Measurements from ENCODE around the gene PHLDA3.

Gene PHLDA3

DNA sequence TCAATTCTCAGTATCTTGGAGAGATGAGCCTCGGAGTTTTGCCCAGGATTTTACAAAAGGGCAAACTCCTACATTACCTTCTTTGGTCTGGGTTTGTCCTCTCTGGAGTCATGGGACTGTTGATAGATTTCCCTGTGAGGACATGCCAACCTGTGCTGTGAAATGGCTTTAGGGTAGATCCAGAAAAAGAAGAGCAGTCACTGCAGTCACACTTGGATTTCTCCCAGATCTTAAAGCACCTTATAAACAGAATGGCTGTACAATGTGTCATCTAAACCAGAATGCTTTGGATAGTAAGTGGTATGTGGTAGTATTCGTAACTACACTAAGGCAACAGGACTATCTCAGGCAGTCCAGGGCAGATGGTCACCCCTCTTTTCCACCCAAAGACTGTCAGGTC is 39.8 kb upstream of the PHLDA3 start:
- ATAC-seq (replicated peaks) (no peak), DNase-seq (no peak)
- Mint-ChIP-seq H3K27me3 (no peaks in the 10 kb centered on the region), H3K36me3 (ENCODE audit: insufficient read depth) (peaks cover 7% of the 10 kb centered on the region), H3K4me1 (ENCODE audit: low read depth in 2 of 2) (peaks cover 27% of the 10 kb centered on the region in 2 donors), H3K4me3 (no peak overlapping the region), H3K9me3 (no peaks in the 10 kb centered on the region), H3K27ac (no peak overlapping the region)

DNA sequence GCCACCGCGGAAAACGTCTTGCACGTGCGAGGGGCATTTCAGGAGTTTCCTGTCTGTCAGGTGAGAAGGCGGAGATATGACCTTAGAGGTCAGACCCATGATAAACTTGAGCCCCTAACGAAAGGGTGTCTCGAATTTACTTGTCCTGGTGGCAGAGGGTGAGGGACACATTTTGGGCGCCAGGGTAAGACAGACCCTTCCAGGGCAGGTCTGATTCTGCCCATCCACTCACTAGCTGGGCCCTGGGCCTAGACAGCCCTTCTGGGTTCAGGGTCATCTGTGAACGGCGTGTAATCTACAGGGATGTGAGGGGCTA is 38.3 kb upstream of the PHLDA3 start:
- no peaks in the 10 kb centered on the region for H3K9me3 Mint-ChIP-seq
- ATAC-seq (replicated peaks): no peak
- H3K27me3 Mint-ChIP-seq: no peaks in the 10 kb centered on the region
- H3K4me1 Mint-ChIP-seq (ENCODE audit: low read depth in 2 of 2): peaks cover 30 to 34% of the 10 kb centered on the region in 2 donors
- H3K4me3 Mint-ChIP-seq: peak overlapping the region; percentile 89 to 90
- H3K36me3 Mint-ChIP-seq (ENCODE audit: insufficient read depth): peaks cover 12% of the 10 kb centered on the region
- DNase-seq: no peak
- H3K27ac Mint-ChIP-seq: peak overlapping the region; percentile 91 to 92

- H3K27ac Mint-ChIP-seq: peak within 1 kb of the TSS; percentile 91 to 92
- H3K4me1 Mint-ChIP-seq (ENCODE audit: low read depth in 2 of 2): peaks cover 30 to 37% of the 10 kb centered on the region in 2 donors
- no peaks in the 10 kb centered on the region for H3K9me3 Mint-ChIP-seq
- H3K27me3 Mint-ChIP-seq: no peaks in the 10 kb centered on the region
- peak; percentile 59 to 70 (median 62) for DNase-seq
- peak within 1 kb of the TSS; percentile 89 to 90 for H3K4me3 Mint-ChIP-seq
- H3K36me3 Mint-ChIP-seq (ENCODE audit: insufficient read depth): peaks cover 12% of the 10 kb centered on the region
- peak; percentile 94 for ATAC-seq (replicated peaks)
Measured at GRCh38 chr1:201506557-201507359, 37.8 kb upstream of the PHLDA3 start, which contains the start of gene CSRP1. Gene CSRP1 (minus strand): TSS chr1:201507123. CDS start chr1:201496303, 10,820 bp downstream.

- Mint-ChIP-seq H3K4me1 (ENCODE audit: low read depth in 2 of 2) (peaks cover 30 to 37% of the 10 kb centered on the region in 2 donors), H3K27ac (peak overlapping the region; percentile 91 to 92), H3K9me3 (no peaks in the 10 kb centered on the region), H3K4me3 (peak overlapping the region; percentile 89 to 90), H3K27me3 (no peaks in the 10 kb centered on the region), H3K36me3 (ENCODE audit: insufficient read depth) (peaks cover 12% of the 10 kb centered on the region)
- ATAC-seq (replicated peaks) (no peak), DNase-seq (no peak)
Measured at GRCh38 chr1:201506092-201506491, 37.1 kb upstream of the PHLDA3 start.

DNA sequence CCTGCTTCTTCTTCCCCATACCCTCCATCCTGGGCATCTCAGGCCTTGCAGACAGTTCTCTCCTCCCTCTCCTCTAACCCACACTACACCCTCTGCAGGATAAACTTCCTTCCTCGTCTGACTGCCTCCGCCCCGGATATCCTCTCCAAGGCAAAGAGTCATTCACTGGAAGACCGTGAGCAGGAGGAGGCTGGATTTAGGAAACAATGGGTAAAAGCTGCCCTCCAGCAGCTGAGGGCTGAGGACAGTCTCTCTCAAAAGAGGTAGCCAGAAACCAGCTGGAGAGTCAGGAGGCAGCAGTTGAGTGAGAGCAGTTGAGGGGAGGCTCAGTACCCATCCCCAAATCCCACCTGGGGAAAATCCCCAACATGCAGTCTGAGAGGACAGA is 36.5 kb upstream of the PHLDA3 start:
- Mint-ChIP-seq H3K36me3 (ENCODE audit: insufficient read depth) (peaks cover 12% of the 10 kb centered on the region), H3K4me1 (ENCODE audit: low read depth in 2 of 2) (peaks cover 30 to 37% of the 10 kb centered on the region in 2 donors), H3K4me3 (peak overlapping the region; percentile 89 to 90), H3K27me3 (no peaks in the 10 kb centered on the region), H3K27ac (peak overlapping the region in 1 of 2 donors; percentile 92), H3K9me3 (no peaks in the 10 kb centered on the region)
- ATAC-seq (replicated peaks) (no peak), DNase-seq (no peak)

DNA sequence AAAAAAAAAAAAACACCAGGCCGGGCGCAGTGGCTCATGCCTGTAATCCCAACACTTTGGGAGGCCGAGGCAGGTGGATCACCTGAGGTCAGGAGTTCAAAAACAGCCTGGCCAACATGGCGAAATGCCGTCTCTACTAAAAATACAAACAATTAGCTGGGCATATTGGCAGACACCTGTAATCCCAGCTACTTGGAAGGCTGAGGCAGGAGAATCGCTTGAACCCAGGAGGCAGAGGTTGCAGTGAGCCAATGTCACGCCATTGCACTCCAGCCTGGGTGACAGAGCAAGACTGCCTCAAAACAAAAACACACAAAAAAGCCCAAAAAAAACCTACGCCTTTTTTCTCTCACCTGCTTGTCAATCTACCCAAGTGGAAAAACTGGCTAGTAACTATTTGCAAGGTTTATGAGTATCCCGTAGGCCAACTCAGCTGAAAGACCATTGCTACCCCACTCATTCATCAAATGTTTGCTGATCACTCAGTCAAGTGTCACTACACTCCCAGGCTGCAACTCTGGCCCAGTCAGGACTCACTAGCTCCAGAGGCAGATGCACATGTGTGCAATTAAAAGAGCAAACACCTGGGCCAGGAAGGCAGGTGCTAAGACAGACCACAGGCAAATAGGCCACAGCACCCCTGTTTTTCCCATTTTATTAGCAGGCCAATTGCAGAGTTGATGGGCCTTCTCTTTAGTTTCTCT is 36.0 kb upstream of the PHLDA3 start:
- H3K4me1 Mint-ChIP-seq (ENCODE audit: low read depth in 2 of 2): peaks cover 30 to 37% of the 10 kb centered on the region in 2 donors
- H3K36me3 Mint-ChIP-seq (ENCODE audit: insufficient read depth): peaks cover 12% of the 10 kb centered on the region
- H3K4me3 Mint-ChIP-seq: peak overlapping the region; percentile 89 to 90
- H3K27ac Mint-ChIP-seq: peak overlapping the region in 1 of 2 donors; percentile 92
- H3K9me3 Mint-ChIP-seq: no peaks in the 10 kb centered on the region
- DNase-seq (no peak), ATAC-seq (replicated peaks) (no peak)
- no peaks in the 10 kb centered on the region for H3K27me3 Mint-ChIP-seq

- Mint-ChIP-seq H3K27ac (no peak overlapping the region), H3K9me3 (no peaks in the 10 kb centered on the region), H3K36me3 (ENCODE audit: insufficient read depth) (peaks cover 12% of the 10 kb centered on the region), H3K4me1 (ENCODE audit: low read depth in 2 of 2) (peaks cover 34 to 37% of the 10 kb centered on the region in 2 donors), H3K4me3 (no peak overlapping the region), H3K27me3 (no peaks in the 10 kb centered on the region)
- no peak for ATAC-seq (replicated peaks)
- no peak for DNase-seq
Measured at GRCh38 chr1:201504179-201504631, 35.2 kb upstream of the PHLDA3 start.

DNA sequence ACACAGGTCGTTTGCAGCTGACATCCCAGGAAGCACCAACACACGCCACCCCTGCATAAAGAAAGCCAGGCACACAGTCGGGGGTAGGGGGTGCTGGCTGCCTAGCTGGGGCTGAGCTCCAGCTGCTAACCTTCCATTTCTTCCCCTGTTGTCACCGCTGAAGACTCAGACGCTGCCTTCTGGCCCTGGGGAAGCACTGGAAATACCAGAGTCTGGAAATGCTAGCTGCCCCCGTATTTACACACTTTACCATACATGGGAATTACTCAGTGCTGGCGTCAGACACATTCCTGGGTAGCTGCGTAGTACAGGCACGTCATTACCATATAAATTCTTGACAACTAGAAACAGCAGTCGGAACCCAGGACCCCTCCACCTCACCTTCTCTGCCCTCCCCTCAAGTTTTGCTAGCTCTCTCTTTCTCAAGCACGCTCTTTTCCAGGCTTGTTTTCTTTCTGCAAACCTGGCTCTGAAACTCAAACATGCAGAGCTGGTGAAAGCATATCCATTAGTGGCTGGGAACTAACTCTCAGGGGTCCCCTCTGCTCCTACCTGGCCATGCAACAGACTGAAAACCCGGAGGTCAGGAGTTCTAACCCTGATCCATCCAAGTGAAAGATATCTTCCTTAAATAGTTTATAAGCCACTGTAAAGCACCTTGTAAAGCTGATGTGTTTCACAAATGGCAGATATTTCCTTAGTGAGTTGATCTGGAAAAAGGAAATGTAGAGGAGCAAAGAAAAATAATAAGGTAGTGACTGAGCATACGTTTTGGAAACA is 34.6 kb upstream of the PHLDA3 start:
- Mint-ChIP-seq H3K4me3 (no peak overlapping the region), H3K36me3 (ENCODE audit: insufficient read depth) (peaks cover 12% of the 10 kb centered on the region), H3K9me3 (no peaks in the 10 kb centered on the region), H3K27me3 (no peaks in the 10 kb centered on the region), H3K4me1 (ENCODE audit: low read depth in 2 of 2) (peaks cover 34 to 37% of the 10 kb centered on the region in 2 donors), H3K27ac (no peak overlapping the region)
- DNase-seq: no peak
- ATAC-seq (replicated peaks): no peak

- peaks cover 16% of the 10 kb centered on the region for H3K36me3 Mint-ChIP-seq (ENCODE audit: insufficient read depth)
- ATAC-seq (replicated peaks) (no peak), DNase-seq (no peak)
- H3K4me3 Mint-ChIP-seq: no peak overlapping the region
- H3K9me3 Mint-ChIP-seq: no peaks in the 10 kb centered on the region
- no peaks in the 10 kb centered on the region for H3K27me3 Mint-ChIP-seq
- peaks cover 27 to 38% of the 10 kb centered on the region in 2 donors for H3K4me1 Mint-ChIP-seq (ENCODE audit: low read depth in 2 of 2)
- H3K27ac Mint-ChIP-seq: peak overlapping the region in 1 of 2 donors; percentile 56
Measured at GRCh38 chr1:201502511-201502857, 33.5 kb upstream of the PHLDA3 start.

- ATAC-seq (replicated peaks) (no peak), DNase-seq (no peak)
- peaks cover 25 to 35% of the 10 kb centered on the region in 2 donors for H3K4me1 Mint-ChIP-seq (ENCODE audit: low read depth in 2 of 2)
- H3K9me3 Mint-ChIP-seq: no peaks in the 10 kb centered on the region
- H3K36me3 Mint-ChIP-seq (ENCODE audit: insufficient read depth): peaks cover 16% of the 10 kb centered on the region
- H3K27ac Mint-ChIP-seq: peak overlapping the region in 1 of 2 donors; percentile 56
- H3K27me3 Mint-ChIP-seq: no peaks in the 10 kb centered on the region
- no peak overlapping the region for H3K4me3 Mint-ChIP-seq
Measured at GRCh38 chr1:201501812-201502510, 33.0 kb upstream of the PHLDA3 start.

DNA sequence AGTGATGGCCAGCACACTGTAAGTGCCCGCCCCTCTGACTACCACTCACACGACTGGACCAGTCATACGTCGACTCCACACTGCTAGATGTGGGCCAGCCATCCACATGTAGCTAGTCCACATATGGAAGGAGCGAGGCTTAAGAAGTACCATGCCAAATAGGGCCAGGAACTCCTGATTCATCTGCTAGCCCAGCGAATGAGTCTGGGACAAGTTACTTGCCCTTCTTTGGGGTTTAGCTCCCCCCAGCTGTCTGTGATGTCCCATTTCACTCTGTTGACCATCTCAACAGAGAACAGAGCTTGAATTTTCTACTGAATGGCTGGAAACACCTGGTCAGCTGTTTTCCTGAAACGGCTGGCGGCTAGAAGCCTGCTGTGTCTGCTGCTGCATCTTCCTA is 32.2 kb upstream of the PHLDA3 start:
- H3K9me3 Mint-ChIP-seq: no peaks in the 10 kb centered on the region
- H3K36me3 Mint-ChIP-seq (ENCODE audit: insufficient read depth): peaks cover 16% of the 10 kb centered on the region
- no peaks in the 10 kb centered on the region for H3K27me3 Mint-ChIP-seq
- no peak overlapping the region for H3K4me3 Mint-ChIP-seq
- peaks cover 22 to 30% of the 10 kb centered on the region in 2 donors for H3K4me1 Mint-ChIP-seq (ENCODE audit: low read depth in 2 of 2)
- ATAC-seq (replicated peaks): no peak
- peak overlapping the region in 1 of 2 donors; percentile 23 for H3K27ac Mint-ChIP-seq
- DNase-seq: no peak

DNA sequence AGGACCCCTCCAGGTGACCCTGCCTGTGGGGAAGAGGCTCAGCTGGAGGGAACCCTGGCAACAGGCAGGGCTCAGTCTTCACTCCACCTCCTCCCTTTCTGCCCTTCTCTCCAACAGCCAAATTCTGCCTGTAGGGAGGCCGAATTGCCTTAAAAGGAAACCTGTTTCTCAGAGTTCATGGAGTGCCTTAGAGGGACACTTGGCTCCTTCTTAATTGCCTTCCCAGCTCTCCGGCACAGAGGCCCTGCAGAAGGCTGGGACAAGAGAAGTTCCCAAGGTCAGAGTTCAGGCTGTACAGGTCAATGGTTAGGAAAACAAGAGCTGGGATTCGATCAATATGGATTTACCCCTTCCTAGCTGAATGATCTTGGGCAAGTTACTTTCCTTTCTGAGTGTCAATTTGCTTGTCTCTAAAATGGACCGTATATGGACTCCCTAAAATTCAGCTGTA is 31.7 kb upstream of the PHLDA3 start:
- no peaks in the 10 kb centered on the region for H3K27me3 Mint-ChIP-seq
- H3K4me3 Mint-ChIP-seq: no peak overlapping the region
- H3K36me3 Mint-ChIP-seq (ENCODE audit: insufficient read depth): peaks cover 19% of the 10 kb centered on the region
- ATAC-seq (replicated peaks): no peak
- DNase-seq: no peak
- H3K27ac Mint-ChIP-seq: peak overlapping the region in 1 of 2 donors; percentile 23
- peaks cover 18 to 27% of the 10 kb centered on the region in 2 donors for H3K4me1 Mint-ChIP-seq (ENCODE audit: low read depth in 2 of 2)
- no peaks in the 10 kb centered on the region for H3K9me3 Mint-ChIP-seq
